Mucosa of descending colon (tissue), 3 donors: ENCODE data around the gene SMARCA4. TPM values are rescaled to one million over a fixed set of nuclear protein-coding genes. Genes with fewer than 3 reads are reported as not detected.

ENCODE experiments used
- ATAC-seq: fragments of 200-7000 bp; cut with Tn5 transposase; one replicate; pipeline ENCODE4 v1.9.1; 2020; ENCODE audit warnings: mild to moderate bottlenecking, moderate library complexity
- DNase-seq, 3 donors: peaks; one replicate each; pipeline ENCODE4 v3.0.0-alpha.2; 2020
- H3K36me3 ChIP-seq: fragments of 200-600 bp; one replicate; pipeline ENCODE4 v1.8.0; 2021; ENCODE audit warnings: low read depth, mild to moderate bottlenecking
- H3K4me1 ChIP-seq: fragments of 200-600 bp; one replicate; pipeline ENCODE4 v1.8.0; 2021; ENCODE audit warnings: low read depth, mild to moderate bottlenecking
- H3K4me3 ChIP-seq: fragments of 200-600 bp; one replicate; pipeline ENCODE4 v1.8.0; 2021; ENCODE audit warnings: mild to moderate bottlenecking
- H3K9me3 ChIP-seq: fragments of 200-600 bp; one replicate; pipeline ENCODE4 v1.8.0; 2021; ENCODE audit warnings: mild to moderate bottlenecking
- CTCF ChIP-seq: fragments of 200-600 bp; IDR thresholded peaks from one replicate; pipeline ENCODE4 v1.8.0; 2022; ENCODE audit warnings: antibody characterized with exemption, mild to moderate bottlenecking
- intact Hi-C, 2 donors: fragments of 100-400 bp; cut with DNase I in 1 of 2; cut with micrococcal nuclease in 1 of 2; formaldehyde crosslinking; loops; one replicate each; pipeline versions ENCODE4 v1.11.0 to v1.11.1; 2022; cut with DNase I, micrococcal nuclease
- total RNA-seq, 3 donors: library from RNA; stranded (reverse); fragmentation: NEBNext Ultra II Directional in 2 of 3; extraction: Animal tissue kit (Norgen Biotek cat#: 25700) in 2 of 3; gene quantifications; one replicate each; pipeline versions ENCODE4 v1.2.1 to v1.2.4, GENCODE V29; 2021 to 2023
- donor health status: DM: no; HTN: no; CAD: no; lungs with moderate emphysema.
- donor health status: DM: no; HTN: no; CAD: no.
- donor health status: DM: no; HTN: yes; CAD: no.

Gene SMARCA4
- total RNA-seq, 3 donors from 2014 or later: 81.5 to 86.5 (median 86.3) TPM

- Histone ChIP-seq H3K9me3 (no peaks in the 10 kb centered on the region), H3K4me3 (no peak overlapping the region), H3K36me3 (no peaks in the 10 kb centered on the region), H3K4me1 (no peaks in the 10 kb centered on the region)
- intact Hi-C loops: no loop called here
- TF ChIP-seq CTCF: no peak
- ATAC-seq: no peak
- DNase-seq: no peak
These were observed 46.6 kb downstream of the SMARCA4 start for GRCh38 chr19:11007385-11007784.

GRCh38 chr19:11007962-11008532 is 47.2 kb downstream of the SMARCA4 start:
- no peak for TF ChIP-seq CTCF
- Histone ChIP-seq H3K36me3 (no peaks in the 10 kb centered on the region), H3K9me3 (no peaks in the 10 kb centered on the region), H3K4me1 (no peaks in the 10 kb centered on the region), H3K4me3 (no peak overlapping the region)
- DNase-seq (no peak), ATAC-seq (no peak)
- intact Hi-C loops: no loop called here

- ATAC-seq (no peak), DNase-seq (no peak)
- Histone ChIP-seq H3K4me1 (no peaks in the 10 kb centered on the region), H3K36me3 (no peaks in the 10 kb centered on the region), H3K9me3 (no peaks in the 10 kb centered on the region), H3K4me3 (no peak overlapping the region)
- intact Hi-C loops: no loop called here
- no peak for TF ChIP-seq CTCF
These were observed 49.2 kb downstream of the SMARCA4 start for GRCh38 chr19:11010041-11010440.

- H3K36me3 ChIP-seq: no peaks in the 10 kb centered on the region
- ATAC-seq: no peak
These were observed 51.7 kb downstream of the SMARCA4 start for GRCh38 chr19:11012507-11012906.

GRCh38 chr19:11013771-11014170 is 52.9 kb downstream of the SMARCA4 start:
- TF ChIP-seq CTCF: no peak
- no peaks in the 10 kb centered on the region for H3K9me3 ChIP-seq
- intact Hi-C loops: no loop called here
- DNase-seq: no peak
- H3K4me3 ChIP-seq: no peak overlapping the region
- peaks cover 4% of the 10 kb centered on the region for H3K36me3 ChIP-seq
- ATAC-seq: no peak
- H3K4me1 ChIP-seq: peaks cover 10% of the 10 kb centered on the region

More at GRCh38 chr19:11012507-11012906, 51.7 kb downstream of the SMARCA4 start:
- intact Hi-C loops: no loop called here
- no peak for TF ChIP-seq CTCF
- Histone ChIP-seq H3K9me3 (no peaks in the 10 kb centered on the region), H3K4me1 (no peaks in the 10 kb centered on the region), H3K4me3 (no peak overlapping the region)
- DNase-seq: no peak
